MM.1S (cell line): ENCODE measurements around the gene TUBA8.
"Not testable (repeated sequence)": the region's sequence is repeated elsewhere in the genome, so short reads cannot be mapped to it uniquely, and the experiment has no call there.

Experiments
- DNase-seq: peaks from one replicate; pipeline ENCODE4 v3.0.0-alpha.2; 2015
- H2AFZ ChIP-seq: fragments of 300-600 bp; sonication (generic); 2 replicates; pipeline ENCODE4 v1.6.0; 2016; ENCODE audit warnings: antibody characterized with exemption, low read length
- H3F3A ChIP-seq: fragments of 300-600 bp; sonication (generic); 2 replicates; pipeline ENCODE4 v1.6.1; 2016; ENCODE audit warnings: mild to moderate bottlenecking, antibody characterized with exemption, low read length, moderate library complexity, mixed read lengths; ENCODE audit not compliant: insufficient read depth
- H3K27ac ChIP-seq: fragments of 300-600 bp; sonication (generic); 2 replicates; pipeline ENCODE4 v1.5.1; 2016; ENCODE audit warnings: mild to moderate bottlenecking, low read length
- H3K27me3 ChIP-seq: fragments of 300-600 bp; sonication (generic); replicated peaks from 2 replicates; pipeline ENCODE4 v1.6.0; 2016; ENCODE audit warnings: low read length; ENCODE audit not compliant: insufficient read depth
- H3K36me3 ChIP-seq: fragments of 300-600 bp; sonication (generic); replicated peaks from 2 replicates; pipeline ENCODE4 v1.6.1; 2016; ENCODE audit warnings: mild to moderate bottlenecking, low read length, mixed read lengths; ENCODE audit not compliant: insufficient read depth
- H3K4me1 ChIP-seq: fragments of 300-600 bp; sonication (generic); 2 replicates; pipeline ENCODE4 v1.6.1; 2016; ENCODE audit warnings: low read length, mixed read lengths
- H3K4me2 ChIP-seq: fragments of 300-600 bp; sonication (generic); 2 replicates; pipeline ENCODE4 v1.6.0; 2016; ENCODE audit warnings: low read depth, low read length
- H3K4me3 ChIP-seq: fragments of 300-600 bp; sonication (generic); 2 replicates; pipeline ENCODE4 v1.5.1; 2016; ENCODE audit warnings: low read length, mixed read lengths
- H3K79me2 ChIP-seq: fragments of 300-600 bp; sonication (generic); 2 replicates; pipeline ENCODE4 v1.6.1; 2016; ENCODE audit warnings: mixed run types, low read length, mixed read lengths
- H3K9ac ChIP-seq: fragments of 300-600 bp; sonication (generic); 2 replicates; pipeline ENCODE4 v1.6.1; 2016; ENCODE audit warnings: low read length, mixed read lengths
- H3K9me2 ChIP-seq: fragments of 300-600 bp; sonication (generic); replicated peaks from 2 replicates; pipeline ENCODE4 v1.6.1; 2016; ENCODE audit warnings: mild to moderate bottlenecking, low read length, mixed read lengths; ENCODE audit not compliant: insufficient read depth
- H3K9me3 ChIP-seq: fragments of 300-600 bp; sonication (generic); replicated peaks from 2 replicates; pipeline ENCODE4 v1.6.1; 2016; ENCODE audit warnings: mild to moderate bottlenecking, low read length, mixed read lengths; ENCODE audit not compliant: insufficient read depth
- H4K20me1 ChIP-seq: fragments of 300-600 bp; sonication (generic); 2 replicates; pipeline ENCODE4 v1.6.1; 2016; ENCODE audit warnings: mild to moderate bottlenecking, low read length, moderate library complexity, mixed read lengths; ENCODE audit not compliant: insufficient read depth

Gene TUBA8

GRCh38 chr22:18172776-18173175 is 62.2 kb downstream of the TUBA8 start:
- not testable (repeated sequence) for DNase-seq, H3K27ac ChIP-seq, H3K36me3 ChIP-seq, H3F3A ChIP-seq, H3K4me2 ChIP-seq, H3K9me2 ChIP-seq, H3K79me2 ChIP-seq, H3K9me3 ChIP-seq, H3K4me1 ChIP-seq, H4K20me1 ChIP-seq, H3K27me3 ChIP-seq, H3K4me3 ChIP-seq, H2AFZ ChIP-seq, H3K9ac ChIP-seq

GRCh38 chr22:18173441-18173840 is 62.8 kb downstream of the TUBA8 start:
- H3K4me3 ChIP-seq, H3K9me3 ChIP-seq, H3K27me3 ChIP-seq, H3K36me3 ChIP-seq, H3F3A ChIP-seq, H3K9me2 ChIP-seq, H3K4me2 ChIP-seq, H3K79me2 ChIP-seq, H4K20me1 ChIP-seq, H3K9ac ChIP-seq, DNase-seq, H3K27ac ChIP-seq, H3K4me1 ChIP-seq, H2AFZ ChIP-seq: not testable (repeated sequence)
